Testis (tissue), 2 donors: ENCODE measurements around the gene ISLR.

Experiments
- POLR2A ChIP-seq: fragments of 450-650 bp; IDR thresholded peaks from one replicate; pipeline ENCODE4 v1.6.1; 2017; ENCODE audit warnings: antibody characterized with exemption, mild to moderate bottlenecking, moderate library complexity
- TF ChIP-seq, protein P1 (sequence below), 3 experiments: fragments of 450-650 bp in 2 of 3; fragments of 200-600 bp in 1 of 3; sonication (generic) in 1 of 3; IDR thresholded peaks; one replicate each; pipeline ENCODE4 v1.5.1; 2016 to 2019; ENCODE audit warnings: antibody characterized with exemption in 3 of 3, mild to moderate bottlenecking in 2 of 3, moderate library complexity in 1 of 3

GRCh38 chr15:74225928-74226327 is 52.4 kb downstream of the ISLR start:
- TF ChIP-seq, protein P1, sequence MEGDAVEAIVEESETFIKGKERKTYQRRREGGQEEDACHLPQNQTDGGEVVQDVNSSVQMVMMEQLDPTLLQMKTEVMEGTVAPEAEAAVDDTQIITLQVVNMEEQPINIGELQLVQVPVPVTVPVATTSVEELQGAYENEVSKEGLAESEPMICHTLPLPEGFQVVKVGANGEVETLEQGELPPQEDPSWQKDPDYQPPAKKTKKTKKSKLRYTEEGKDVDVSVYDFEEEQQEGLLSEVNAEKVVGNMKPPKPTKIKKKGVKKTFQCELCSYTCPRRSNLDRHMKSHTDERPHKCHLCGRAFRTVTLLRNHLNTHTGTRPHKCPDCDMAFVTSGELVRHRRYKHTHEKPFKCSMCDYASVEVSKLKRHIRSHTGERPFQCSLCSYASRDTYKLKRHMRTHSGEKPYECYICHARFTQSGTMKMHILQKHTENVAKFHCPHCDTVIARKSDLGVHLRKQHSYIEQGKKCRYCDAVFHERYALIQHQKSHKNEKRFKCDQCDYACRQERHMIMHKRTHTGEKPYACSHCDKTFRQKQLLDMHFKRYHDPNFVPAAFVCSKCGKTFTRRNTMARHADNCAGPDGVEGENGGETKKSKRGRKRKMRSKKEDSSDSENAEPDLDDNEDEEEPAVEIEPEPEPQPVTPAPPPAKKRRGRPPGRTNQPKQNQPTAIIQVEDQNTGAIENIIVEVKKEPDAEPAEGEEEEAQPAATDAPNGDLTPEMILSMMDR (IDR thresholded peaks at IDR 0.05), result no peak
- no peak for TF ChIP-seq POLR2A
